Spleen (tissue), 7 donors: Measurements from ENCODE around the gene PAK6.

Source experiments
- CTCF ChIP-seq, 11 experiments: fragments of 200-600 bp in 7 of 11; fragments of 450-650 bp in 4 of 11; sonication (generic) in 4 of 11; IDR thresholded peaks in 8 of 11; conservative IDR thresholded peaks in 3 of 11; 1 replicate in 7 of 11; 2 replicates in 4 of 11; pipeline versions ENCODE4 v1.4.0 to v1.8.0; 2016 to 2021; ENCODE audit warnings: antibody characterized with exemption in 11 of 11, inconsistent platforms in 4 of 11, mild to moderate bottlenecking in 1 of 11
- POLR2A ChIP-seq, 3 donors: fragments of 450-650 bp; IDR thresholded peaks; one replicate each; pipeline ENCODE4 v1.5.1; 2017; ENCODE audit warnings: antibody characterized with exemption in 3 of 3, mild to moderate bottlenecking in 1 of 3
- donor health status: DM: no; HTN: no; CAD: no; lungs with moderate emphysema.
- donor health status: DM: no; HTN: no; CAD: no.
- donor health status: DM: no; HTN: no; CAD: no.

- TF ChIP-seq POLR2A (IDR thresholded peaks at IDR 0.05) (no peak), CTCF (IDR thresholded peaks at IDR 0.05 in 8 of 11, conservative IDR thresholded peaks at IDR 0.05 in 3 of 11) (no peak)
Measured at GRCh38 chr15:40302288-40302886, 63.5 kb downstream of the PAK6 start.
